Esophagus squamous epithelium (tissue), 4 donors: ENCODE data around the gene SLC7A6OS.

Source experiments
- CTCF ChIP-seq, 6 experiments: fragments of 450-650 bp in 4 of 6; fragments of 200-600 bp in 2 of 6; sonication (generic) in 2 of 6; IDR thresholded peaks; one replicate each; pipeline ENCODE4 v1.5.1; 2016 to 2019; ENCODE audit warnings: antibody characterized with exemption in 6 of 6, mild to moderate bottlenecking in 4 of 6, moderate library complexity in 4 of 6
- POLR2A ChIP-seq, 4 donors: fragments of 450-650 bp; IDR thresholded peaks; one replicate each; pipeline ENCODE4 v1.6.1; 2017; ENCODE audit warnings: antibody characterized with exemption in 4 of 4, mild to moderate bottlenecking in 4 of 4, moderate library complexity in 3 of 4

GRCh38 chr16:68309799-68310198, 947 bp downstream of the SLC7A6OS start:
- TF ChIP-seq CTCF (IDR thresholded peaks at IDR 0.05) (no peak), POLR2A (IDR thresholded peaks at IDR 0.05) (no peak)
